ENCODE results near the gene C22orf23.

- TF ChIP-seq CTCF (IDR thresholded peaks at IDR 0.05) (no peak), POLR2A (IDR thresholded peaks at IDR 0.05) (no peak)
Observed at GRCh38 chr22:37904572-37905533, 48.5 kb downstream of the C22orf23 start.
